Heart left ventricle (tissue), 16 donors: ENCODE measurements around the gene FGFRL1. TPM values are rescaled to one million over a fixed set of nuclear protein-coding genes. Genes with fewer than 3 reads are reported as not detected.
"Not testable (repeated sequence)": the region's sequence is repeated elsewhere in the genome, so short reads cannot be mapped to it uniquely, and the experiment has no call there.

ENCODE experiments used
- ATAC-seq, 4 donors: fragments of 200-7000 bp; cut with Tn5 transposase; one replicate each; pipeline ENCODE4 v1.9.1; 2020 to 2022; ENCODE audit warnings: moderate library complexity in 4 of 4, mild to moderate bottlenecking in 3 of 4, moderate number of reproducible peaks in 1 of 4
- DNase-seq, 5 donors: peaks; one replicate each; pipeline ENCODE4 v3.0.0-alpha.2; 2020
- H3K27ac ChIP-seq, 12 donors: fragments of 200-600 bp; sonication (generic) in 4 of 12; one replicate each; pipeline versions ENCODE4 v1.5.0 to v1.8.0; 2016 to 2022; ENCODE audit warnings: mild to moderate bottlenecking in 2 of 12
- H3K27me3 ChIP-seq, 9 donors: fragments of 200-600 bp; sonication (generic) in 2 of 9; one replicate each; pipeline versions ENCODE4 v1.5.1 to v1.8.0; 2016 to 2022; ENCODE audit warnings: mild to moderate bottlenecking in 3 of 9
- H3K36me3 ChIP-seq, 9 donors: fragments of 200-600 bp; sonication (generic) in 2 of 9; one replicate each; pipeline versions ENCODE4 v1.5.0 to v1.8.0; 2018 to 2022; ENCODE audit warnings: mild to moderate bottlenecking in 2 of 9
- H3K4me1 ChIP-seq, 12 donors: fragments of 200-600 bp; sonication (generic) in 4 of 12; one replicate each; pipeline versions ENCODE4 v1.5.0 to v1.8.0; 2016 to 2022; ENCODE audit warnings: mild to moderate bottlenecking in 3 of 12
- H3K4me3 ChIP-seq, 12 donors: fragments of 200-600 bp; sonication (generic) in 4 of 12; one replicate each; pipeline versions ENCODE4 v1.5.0 to v1.8.0; 2017 to 2022; ENCODE audit warnings: mild to moderate bottlenecking in 9 of 12, moderate library complexity in 4 of 12
- H3K9me3 ChIP-seq, 12 donors: fragments of 200-600 bp; sonication (generic) in 4 of 12; one replicate each; pipeline versions ENCODE4 v1.5.0 to v1.8.0; 2016 to 2022; ENCODE audit warnings: mild to moderate bottlenecking in 1 of 12
- POLR2A ChIP-seq, 2 donors: fragments of 450-650 bp; IDR thresholded peaks; one replicate each; pipeline ENCODE4 v1.6.1; 2017; ENCODE audit warnings: antibody characterized with exemption in 2 of 2, mild to moderate bottlenecking in 2 of 2, moderate library complexity in 2 of 2
- WGBS, 4 donors: extraction: QIAGEN DNeasy Blood & Tissue Kit in 2 of 4; methylation state at CpG; one replicate each; pipeline versions ENCODE4 v1.1.5 to v1.1.7; 2013 to 2018; 5-methylcytosine and 5-hydroxymethylcytosine counted together
- intact Hi-C, 10 donors: fragments of 100-400 bp; cut with DNase I; formaldehyde crosslinking; loops; one replicate each; pipeline versions ENCODE4 v1.11.1 to v1.14.2; 2022
- polyA plus RNA-seq, 2 donors: library from polyadenylated mRNA; stranded (reverse); fragments of 200-250 nt; gene quantifications; one replicate each; pipeline ENCODE4 v1.2.3, GENCODE V29; 2013
- total RNA-seq, 9 donors: library from RNA; depleted of rRNA in 2 of 9; stranded (reverse); fragments of >200 nt in 2 of 9; fragmentation: NEBNext Ultra II Directional in 3 of 9; extraction: Animal tissue kit (Norgen Biotek cat#: 25700) in 3 of 9; gene quantifications; one replicate each; pipeline versions ENCODE4 v1.1.0 to v1.2.4, GENCODE V29; 2016 to 2023
- TF ChIP-seq, protein P1 (sequence below), 12 donors: fragments of 200-600 bp; sonication (generic) in 4 of 12; IDR thresholded peaks; one replicate each; pipeline versions ENCODE4 v1.5.0 to v1.8.0; 2018 to 2022; ENCODE audit warnings: antibody characterized with exemption in 12 of 12, mild to moderate bottlenecking in 5 of 12
- donor health status: ischemic (EF 13 %, LVEDD 7.1; RV severe dilation, severe dysfunction).
- donor health status: healthy with polysubstance abuse.
- donor health status: DM: no; HTN: yes; CAD: no.
- donor health status: DM: no; HTN: no; CAD: no.
- donor health status: ischemic (EF 25% LVEDD 6.9; RV normal size, moderate dysfunction).
- donor health status: ischemic (EF 25% LVEDD 5.7; RV mildly dilated, moderate dysfunction).
- donor health status: healthy.
- donor health status: DM: yes; HTN: yes; CAD: no.
- donor health status: ischemic (EF 35%, LVEDD 5.7; RV mildly dilated, moderate dysfunction).
- donor health status: nonischemic (EF 11% LVEDD 7.7; RV severe dilation, severe dysfunction).
- donor health status: DM: yes; HTN: yes; CAD: no.
- donor health status: PGD.
- donor health status: ischemic (EF 29% LVEDD 5.4; RV normal size, mild dysfunction).
- donor health status: nonischemic (EF 23%, LVEDD 6.1; RV moderate dilation, normal function).

FGFRL1 gene
- total and polyA plus RNA-seq, 11 donors: 23.6 to 90.7 (median 30.6) TPM

DNA sequence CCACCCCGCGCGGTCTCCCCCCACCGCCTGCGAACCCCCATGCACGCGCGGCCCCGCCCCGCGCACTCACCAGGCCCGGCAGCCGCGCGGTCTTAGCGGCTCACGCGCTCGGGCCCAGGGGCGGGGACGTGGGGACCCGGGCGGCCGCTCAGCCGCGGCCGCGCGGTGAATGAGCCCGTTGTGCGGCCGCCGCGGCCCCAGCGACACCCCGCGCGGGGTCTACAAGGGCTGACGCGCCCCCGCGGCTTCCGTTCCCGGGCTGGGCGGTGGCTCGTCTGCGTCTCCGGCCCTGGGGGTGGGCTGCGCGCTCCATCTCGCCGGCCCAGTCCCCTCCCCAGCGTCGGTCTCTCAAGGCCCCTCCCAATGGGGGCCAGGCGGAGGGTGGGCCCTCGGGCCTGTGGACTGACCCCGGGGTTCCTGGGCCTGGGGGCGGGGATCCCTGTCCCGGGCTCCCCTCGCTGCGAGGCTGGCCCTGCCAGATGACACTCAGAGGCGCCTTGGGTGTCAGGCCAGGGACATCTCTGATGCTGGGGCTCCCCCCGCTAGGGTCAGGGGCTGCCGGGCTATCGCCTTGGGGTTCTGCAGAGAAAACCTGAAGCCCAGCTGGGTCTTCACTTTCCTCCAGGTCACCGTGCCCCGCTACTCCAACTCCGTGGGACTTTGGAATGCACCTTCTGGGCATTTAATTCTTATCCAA is 13.9 kb upstream of the FGFRL1 start:
- peaks cover 21 to 55% (median 40%) of the 10 kb centered on the region in 9 donors for H3K27me3 ChIP-seq
- WGBS, 4 donors: 2 to 4% (median 3%) methylated on average over 23 to 68 of the region's 68 CpGs
- ATAC-seq: peak in 2 of 4 donors; percentile 16 to 38

DNA sequence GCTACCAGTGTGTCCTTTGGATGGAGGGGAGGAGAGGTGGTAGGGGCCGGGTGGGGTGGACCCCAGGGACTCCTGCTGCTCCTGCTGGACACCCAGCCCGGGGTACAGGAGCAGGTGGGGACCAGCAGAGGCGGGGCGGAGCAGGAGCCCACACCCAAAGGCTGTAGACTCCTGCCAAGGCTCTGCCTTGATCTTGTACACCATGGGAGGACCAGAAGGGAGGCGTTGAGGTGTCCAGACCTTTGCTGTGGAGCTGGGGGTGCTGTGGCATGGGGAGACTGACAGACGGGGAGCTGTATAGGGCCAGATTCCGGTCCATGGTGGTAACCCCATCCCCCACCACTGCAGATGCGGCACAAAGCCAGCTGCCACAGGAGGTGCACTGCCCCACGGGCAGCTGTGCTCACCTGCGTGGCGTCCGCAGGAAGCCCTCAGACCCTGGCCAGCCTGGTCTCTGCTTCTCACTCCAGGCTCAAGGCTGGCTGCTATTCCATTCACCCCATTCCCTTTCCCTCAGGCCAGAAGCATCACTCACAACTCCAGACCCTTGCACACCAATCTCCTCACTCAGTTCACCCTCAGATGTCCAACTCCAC is 13.2 kb upstream of the FGFRL1 start:
- ATAC-seq (no peak), DNase-seq (peak in 2 of 5 donors; percentile 20 to 56)
- intact Hi-C loops: loop anchor here in 2 of 10 donors (10.0 kb wide), 2 partner anchors 243 to 253 kb away; no protein-coding TSS in a partner anchor
- TF ChIP-seq, protein P1, sequence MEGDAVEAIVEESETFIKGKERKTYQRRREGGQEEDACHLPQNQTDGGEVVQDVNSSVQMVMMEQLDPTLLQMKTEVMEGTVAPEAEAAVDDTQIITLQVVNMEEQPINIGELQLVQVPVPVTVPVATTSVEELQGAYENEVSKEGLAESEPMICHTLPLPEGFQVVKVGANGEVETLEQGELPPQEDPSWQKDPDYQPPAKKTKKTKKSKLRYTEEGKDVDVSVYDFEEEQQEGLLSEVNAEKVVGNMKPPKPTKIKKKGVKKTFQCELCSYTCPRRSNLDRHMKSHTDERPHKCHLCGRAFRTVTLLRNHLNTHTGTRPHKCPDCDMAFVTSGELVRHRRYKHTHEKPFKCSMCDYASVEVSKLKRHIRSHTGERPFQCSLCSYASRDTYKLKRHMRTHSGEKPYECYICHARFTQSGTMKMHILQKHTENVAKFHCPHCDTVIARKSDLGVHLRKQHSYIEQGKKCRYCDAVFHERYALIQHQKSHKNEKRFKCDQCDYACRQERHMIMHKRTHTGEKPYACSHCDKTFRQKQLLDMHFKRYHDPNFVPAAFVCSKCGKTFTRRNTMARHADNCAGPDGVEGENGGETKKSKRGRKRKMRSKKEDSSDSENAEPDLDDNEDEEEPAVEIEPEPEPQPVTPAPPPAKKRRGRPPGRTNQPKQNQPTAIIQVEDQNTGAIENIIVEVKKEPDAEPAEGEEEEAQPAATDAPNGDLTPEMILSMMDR (IDR thresholded peaks at IDR 0.05): no peak
- no peak for TF ChIP-seq POLR2A (IDR thresholded peaks at IDR 0.05)
- H3K36me3 ChIP-seq: no peaks in the 10 kb centered on the region
- peaks cover 28 to 62% (median 46%) of the 10 kb centered on the region in 9 donors for H3K27me3 ChIP-seq
- H3K9me3 ChIP-seq: no peaks in the 10 kb centered on the region
- H3K4me1 ChIP-seq: peaks cover 0 to 32% (median 14%) of the 10 kb centered on the region in 12 donors
- no peak overlapping the region for H3K4me3 ChIP-seq
- WGBS, 4 donors: 43 to 55% (median 48%) methylated on average over 11 to 12 of the region's 12 CpGs
- no peak overlapping the region for H3K27ac ChIP-seq

More for the DNA sequence above, 13.9 kb upstream of the FGFRL1 start:
- DNase-seq: peak in 2 of 5 donors; percentile 32 to 56
- intact Hi-C loops: loop anchor here in 2 of 10 donors (10.0 kb wide), 2 partner anchors 243 to 253 kb away; no protein-coding TSS in a partner anchor
- H3K4me3 ChIP-seq: peak overlapping the region in 10 of 12 donors; percentile 17 to 51 (median 40)
- no peaks in the 10 kb centered on the region for H3K9me3 ChIP-seq
- TF ChIP-seq POLR2A (IDR thresholded peaks at IDR 0.05): no peak
- H3K4me1 ChIP-seq: peaks cover 0 to 26% (median 12%) of the 10 kb centered on the region in 12 donors
- H3K27ac ChIP-seq: no peak overlapping the region
- H3K36me3 ChIP-seq: no peaks in the 10 kb centered on the region

DNA sequence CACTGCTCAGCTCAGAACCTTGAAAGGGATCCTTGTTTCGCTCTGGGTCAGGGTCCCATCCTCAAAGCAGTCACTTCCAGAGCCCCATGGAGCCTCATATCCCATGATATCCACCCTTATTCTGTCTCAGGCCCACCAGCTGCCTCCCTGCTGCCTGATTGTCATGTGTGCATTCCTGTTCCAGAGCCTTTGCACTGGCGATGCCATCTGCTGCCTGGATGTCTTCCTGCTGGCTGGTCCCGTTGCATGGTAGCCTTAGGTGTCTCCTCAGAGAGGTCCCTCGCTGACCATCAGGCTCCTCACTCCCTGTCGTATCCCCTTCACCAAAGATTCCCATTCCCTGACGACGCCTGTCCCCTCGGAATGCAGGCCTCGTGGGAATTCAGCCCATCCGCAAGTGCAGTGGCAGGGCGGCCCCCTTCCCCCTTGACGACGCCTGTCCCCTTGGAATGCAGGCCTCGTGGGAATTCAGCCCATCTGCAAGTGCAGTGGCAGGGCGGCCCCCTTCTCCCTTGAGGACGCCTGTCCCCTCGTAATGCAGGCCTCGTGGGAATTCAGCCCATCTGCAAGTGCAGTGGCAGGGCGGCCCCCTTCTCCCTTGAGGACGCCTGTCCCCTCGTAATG is 12.1 kb upstream of the FGFRL1 start:
- DNase-seq: peak in 2 of 5 donors; percentile 18 to 55
- not testable (repeated sequence) for H3K9me3 ChIP-seq, H3K4me3 ChIP-seq, H3K36me3 ChIP-seq, H3K27ac ChIP-seq, ATAC-seq
- Histone ChIP-seq H3K4me1 (peaks cover 0 to 39% (median 15%) of the 10 kb centered on the region in 12 donors), H3K27me3 (peaks cover 40 to 73% (median 56%) of the 10 kb centered on the region in 9 donors)
- 35 to 39% (median 37%) methylated on average over 10 to 17 of the region's 21 CpGs for WGBS, 4 donors
- intact Hi-C loops: loop anchor here in 2 of 10 donors (10.0 kb wide), 2 partner anchors 245 to 255 kb away; no protein-coding TSS in a partner anchor

DNA sequence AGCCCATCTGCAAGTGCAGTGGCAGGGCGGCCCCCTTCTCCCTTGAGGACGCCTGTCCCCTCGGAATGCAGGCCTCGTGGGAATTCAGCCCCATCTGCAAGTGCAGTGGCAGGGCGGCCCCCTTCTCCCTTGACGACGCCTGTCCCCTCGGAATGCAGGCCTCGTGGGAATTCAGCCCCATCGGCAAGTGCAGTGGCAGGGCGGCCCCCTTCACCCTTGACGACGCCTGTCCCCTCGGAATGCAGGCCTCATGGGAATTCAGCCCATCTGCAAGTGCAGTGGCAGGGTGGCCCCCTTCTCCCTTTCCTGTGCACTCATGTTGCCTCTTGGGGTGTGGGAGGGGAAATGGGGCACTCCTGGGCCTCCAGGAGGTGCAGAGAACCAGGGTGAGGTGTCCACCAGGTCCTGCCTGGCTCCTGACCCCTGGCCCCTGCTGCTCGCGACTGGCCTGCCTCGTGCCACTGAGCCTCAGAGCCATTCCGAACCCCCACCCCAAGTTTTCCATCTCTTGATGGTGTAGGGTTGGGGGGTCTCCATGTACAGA is 11.5 kb upstream of the FGFRL1 start:
- H3K4me1 ChIP-seq: peaks cover 0 to 44% (median 17%) of the 10 kb centered on the region in 12 donors
- no peaks in the 10 kb centered on the region for H3K36me3 ChIP-seq
- peaks cover 42 to 79% (median 60%) of the 10 kb centered on the region in 9 donors for H3K27me3 ChIP-seq
- WGBS, 4 donors: 54 to 100% (median 67%) methylated on average over 2 to 18 of the region's 18 CpGs
- DNase-seq (no peak), ATAC-seq (no peak)
- no peak overlapping the region for H3K27ac ChIP-seq
- intact Hi-C loops: loop anchor here in 2 of 10 donors (10.0 kb wide), 2 partner anchors 245 to 255 kb away; no protein-coding TSS in a partner anchor
- TF ChIP-seq POLR2A (IDR thresholded peaks at IDR 0.05): no peak
- no peaks in the 10 kb centered on the region for H3K9me3 ChIP-seq
- H3K4me3 ChIP-seq: no peak overlapping the region

DNA sequence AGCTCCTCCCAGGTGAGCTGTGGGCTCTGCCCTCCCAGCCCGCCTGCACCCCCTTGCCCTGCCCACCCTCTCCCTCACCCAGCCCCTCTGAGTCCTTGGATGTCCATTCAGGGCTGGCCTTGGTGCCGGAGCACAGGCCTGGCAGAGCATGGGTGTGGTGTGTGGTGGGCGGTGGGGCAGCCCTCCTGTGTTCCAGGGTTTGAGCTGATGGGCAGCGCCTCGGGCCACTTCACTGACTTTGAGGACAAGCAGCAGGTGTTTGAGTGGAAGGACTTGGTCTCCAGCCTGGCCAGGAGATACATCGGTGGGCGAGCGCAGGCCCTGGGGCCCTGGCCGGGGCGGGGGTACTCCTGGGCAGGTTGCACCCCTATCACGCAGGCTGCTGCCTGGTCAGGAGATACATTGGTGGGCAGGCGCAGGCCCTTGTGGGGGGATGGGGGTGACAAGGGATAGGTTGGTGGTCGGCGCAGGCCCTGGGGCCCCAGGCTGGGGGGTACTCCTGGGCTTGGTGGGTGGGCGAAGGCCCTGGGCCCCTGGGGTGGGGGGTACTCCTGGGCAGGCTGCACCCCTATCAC is 10.7 kb upstream of the FGFRL1 start:
- H3K4me3 ChIP-seq: no peak overlapping the region
- H3K27me3 ChIP-seq: peaks cover 42 to 86% (median 61%) of the 10 kb centered on the region in 9 donors
- 88 to 93% (median 91%) methylated on average over 1 to 15 of the region's 15 CpGs for WGBS, 4 donors
- no peak for TF ChIP-seq POLR2A (IDR thresholded peaks at IDR 0.05)
- TF ChIP-seq, protein P1 (IDR thresholded peaks at IDR 0.05): no peak
- H3K36me3 ChIP-seq: no peaks in the 10 kb centered on the region
- intact Hi-C loops: no loop called here
- no peak for ATAC-seq
- no peak for DNase-seq
- H3K4me1 ChIP-seq: peaks cover 0 to 49% (median 17%) of the 10 kb centered on the region in 12 donors
- H3K27ac ChIP-seq: no peak overlapping the region
- no peaks in the 10 kb centered on the region for H3K9me3 ChIP-seq
